Germinal center (tissue), 1 donor: Measurements from ENCODE around the gene TOP3A.
A peak's percentile ranks its signal among the peaks of the same experiment; 100 is the strongest.

Experiments
- DNase-seq: peaks from one replicate; pipeline ENCODE4 v3.0.0; 2012; ENCODE audit warnings: mixed read lengths, low spot score

The TOP3A gene

GRCh38 chr17:18253947-18254821 lies 60.6 kb downstream of the TOP3A start:
- no peak for DNase-seq

GRCh38 chr17:18253187-18253884 lies 61.5 kb downstream of the TOP3A start:
- DNase-seq, result no peak

GRCh38 chr17:18252160-18252559 lies 62.6 kb downstream of the TOP3A start:
- DNase-seq, result no peak

- DNase-seq, result no peak
Measured at GRCh38 chr17:18251204-18251603, 63.6 kb downstream of the TOP3A start.

GRCh38 chr17:18250708-18251107 lies 64.1 kb downstream of the TOP3A start:
- DNase-seq, result no peak

- no peak for DNase-seq
Measured at GRCh38 chr17:18250259-18250658, 64.5 kb downstream of the TOP3A start.

GRCh38 chr17:18248811-18249210 lies 66.0 kb downstream of the TOP3A start:
- no peak for DNase-seq

- peak; percentile 87 for DNase-seq
Measured at GRCh38 chr17:18248300-18248731, 66.5 kb downstream of the TOP3A start.

- DNase-seq, result no peak
Measured at GRCh38 chr17:18247613-18248001, 67.2 kb downstream of the TOP3A start.

GRCh38 chr17:18246880-18247612 lies 67.7 kb downstream of the TOP3A start:
- DNase-seq, result peak; percentile 82

- no peak for DNase-seq
Measured at GRCh38 chr17:18246109-18246725, 68.6 kb downstream of the TOP3A start.

GRCh38 chr17:18245038-18245776 lies 69.6 kb downstream of the TOP3A start:
- no peak for DNase-seq

- no peak for DNase-seq
Measured at GRCh38 chr17:18241229-18241871, 73.4 kb downstream of the TOP3A start.

- DNase-seq, result no peak
Measured at GRCh38 chr17:18240449-18240848, 74.3 kb downstream of the TOP3A start.

- no peak for DNase-seq
Measured at GRCh38 chr17:18238299-18238698, 76.5 kb downstream of the TOP3A start.

GRCh38 chr17:18237461-18237860 lies 77.3 kb downstream of the TOP3A start:
- DNase-seq, result no peak

- no peak for DNase-seq
Measured at GRCh38 chr17:18236494-18236893, 78.3 kb downstream of the TOP3A start.

- DNase-seq, result no peak
Measured at GRCh38 chr17:18235743-18236256, 79.0 kb downstream of the TOP3A start.

GRCh38 chr17:18234853-18235380 lies 79.9 kb downstream of the TOP3A start:
- DNase-seq, result no peak

GRCh38 chr17:18233803-18234518 lies 80.8 kb downstream of the TOP3A start:
- no peak for DNase-seq
